ENCODE results near the gene POU2F1. TPM values are rescaled to one million over a fixed set of nuclear protein-coding genes. Genes with fewer than 3 reads are reported as not detected.

Gene POU2F1
- total and polyA plus RNA-seq, 2 donors (not counting 1 experiment from before 2014, with no cell fraction given) = 5.2 to 48.8 TPM

DNA sequence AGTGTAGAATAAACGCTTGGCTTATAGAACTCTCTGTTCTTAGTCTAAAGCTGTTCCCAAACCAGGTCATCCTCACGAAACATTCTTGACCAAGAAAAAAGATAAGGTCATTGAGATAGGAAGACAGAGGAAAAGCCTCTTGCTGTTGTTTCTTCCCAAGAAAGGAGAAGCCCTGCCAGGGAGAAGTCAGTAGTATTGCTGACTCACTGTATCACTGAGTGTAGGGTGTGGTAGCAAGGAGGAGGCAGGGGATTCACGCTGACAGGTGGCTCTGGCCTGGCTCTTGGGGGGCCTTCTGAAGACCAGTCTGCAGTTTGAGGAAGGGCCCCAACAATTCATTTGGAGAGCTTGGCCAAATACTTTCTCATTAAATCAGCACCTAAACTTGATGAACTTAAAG lies 199.8 kb downstream of the POU2F1 start:
- Histone ChIP-seq H3K4me1 (ENCODE audit: control insufficient read depth in 2 of 2, insufficient read depth in 2 of 2, low read length in 2 of 2) (peaks cover 7 to 13% of the 10 kb centered on the region in 2 donors), H3K79me2 (ENCODE audit: control insufficient read depth, insufficient read depth, low read length) (no peaks in the 10 kb centered on the region), H4K20me1 (ENCODE audit: control insufficient read depth, insufficient read depth, low read length, poor library complexity, severe bottlenecking) (no peaks in the 10 kb centered on the region), H3K9ac (ENCODE audit: low read length) (no peak overlapping the region), H3K27me3 (replicated peaks in 1 of 4; ENCODE audit: control extremely low read depth in 1 of 4, control insufficient read depth in 3 of 4, insufficient read depth in 4 of 4, low read length in 3 of 4) (no peaks in the 10 kb centered on the region), H3K4me2 (replicated peaks; ENCODE audit: low read depth, low read length, poor library complexity, severe bottlenecking) (no peak overlapping the region), H3K9me3 (ENCODE audit: control extremely low read depth in 1 of 3, control insufficient read depth in 2 of 3, insufficient read depth in 1 of 3, low read length in 2 of 3) (no peaks in the 10 kb centered on the region), H2AFZ (ENCODE audit: insufficient read depth, low read depth, low read length, poor library complexity, severe bottlenecking) (no peak overlapping the region), H3K36me3 (replicated peaks in 1 of 2; ENCODE audit: control extremely low read depth in 1 of 2, control insufficient read depth in 1 of 2, extremely low read depth in 1 of 2, insufficient read depth in 2 of 2, low read length in 1 of 2) (peaks cover 5 to 19% of the 10 kb centered on the region in 2 experiments), H3K4me3 (ENCODE audit: control extremely low read depth in 1 of 5, extremely low read depth in 1 of 5, insufficient read depth in 1 of 5, low read depth in 2 of 5, low read length in 4 of 5) (no peak overlapping the region), H3K27ac (ENCODE audit: low read length in 2 of 2) (no peak overlapping the region)
- ATAC-seq (ENCODE audit: low read depth) (no peak), DNase-seq (no peak)
- Mint-ChIP-seq H3K4me1 (peaks cover 18% of the 10 kb centered on the region), H3K9me3 (ENCODE audit: insufficient read depth) (no peaks in the 10 kb centered on the region), H3K4me3 (no peak overlapping the region), H3K27ac (no peak overlapping the region), H3K27me3 (no peaks in the 10 kb centered on the region)
- no peak for TF ChIP-seq CTCF (IDR thresholded peaks at IDR 0.05)
- TF ChIP-seq EZH2 (IDR thresholded peaks at IDR 0.05; ENCODE audit: borderline replicate concordance, insufficient read depth, low read depth, low read length, poor library complexity, severe bottlenecking) = no peak
- POLR2A ChIA-PET = no interaction called here
- 0% methylated on average over 1 of the region's 3 CpGs for WGBS (ENCODE audit: insufficient coverage)
- CTCF ChIA-PET = interaction anchor here (1.1 to 1.8 kb wide), 4 partner anchors 21 to 361 kb away, joined by 3 to 6 read pairs (median 4); no protein-coding TSS in a partner anchor
- intact Hi-C loops (cut with micrococcal nuclease) = no loop called here

DNA sequence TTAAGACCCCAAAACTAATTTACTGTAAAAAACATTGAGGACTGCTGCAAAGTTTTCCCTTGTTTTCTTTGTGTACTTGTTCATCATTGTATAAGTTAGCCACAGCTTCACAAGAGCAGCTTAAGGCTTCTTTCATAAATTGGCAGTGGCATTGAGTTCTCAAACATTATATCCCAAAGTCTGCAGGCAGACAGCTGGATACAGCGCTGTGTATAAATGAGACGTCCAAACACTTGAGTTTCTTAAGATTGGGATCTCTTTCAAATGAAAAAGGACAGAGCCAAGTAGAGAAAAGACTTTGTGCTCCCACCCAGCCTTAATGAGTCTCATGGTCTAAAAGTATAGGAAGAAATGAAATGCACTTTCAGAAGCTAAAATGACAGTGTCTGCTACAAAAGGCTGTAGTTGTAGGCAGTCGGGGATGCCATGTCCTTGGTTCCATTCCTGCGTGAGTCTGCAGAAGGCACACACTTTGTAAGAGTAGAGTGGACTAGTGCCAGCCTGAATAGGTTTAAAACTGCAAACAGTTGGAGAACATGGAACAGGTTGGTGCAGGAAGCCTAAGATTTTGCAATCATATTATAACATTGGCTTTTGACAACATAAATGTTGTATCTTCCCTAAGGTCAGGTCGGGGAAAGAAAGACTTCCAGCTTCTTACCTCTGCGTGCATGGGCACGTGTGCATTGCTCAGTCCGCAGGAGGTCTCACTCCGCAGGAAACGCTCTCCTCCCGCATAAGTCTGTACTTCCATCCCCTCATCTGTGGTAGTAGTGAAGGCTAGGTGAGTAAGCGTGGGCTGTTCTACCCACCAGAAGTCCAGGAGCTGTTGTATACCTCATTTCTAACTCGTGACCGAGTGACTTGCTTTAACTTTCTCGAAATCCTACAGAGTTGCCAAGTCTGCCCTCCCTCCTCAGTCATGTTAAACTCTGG lies 203.3 kb downstream of the POU2F1 start:
- Histone ChIP-seq H3K27ac (ENCODE audit: low read length in 2 of 2) (no peak overlapping the region), H3K4me3 (ENCODE audit: control extremely low read depth in 1 of 5, extremely low read depth in 1 of 5, insufficient read depth in 1 of 5, low read depth in 2 of 5, low read length in 4 of 5) (no peak overlapping the region), H4K20me1 (ENCODE audit: control insufficient read depth, insufficient read depth, low read length, poor library complexity, severe bottlenecking) (no peaks in the 10 kb centered on the region), H3K27me3 (replicated peaks in 1 of 4; ENCODE audit: control extremely low read depth in 1 of 4, control insufficient read depth in 3 of 4, insufficient read depth in 4 of 4, low read length in 3 of 4) (no peaks in the 10 kb centered on the region), H3K79me2 (ENCODE audit: control insufficient read depth, insufficient read depth, low read length) (no peaks in the 10 kb centered on the region), H3K9ac (ENCODE audit: low read length) (no peak overlapping the region), H3K4me1 (ENCODE audit: control insufficient read depth in 2 of 2, insufficient read depth in 2 of 2, low read length in 2 of 2) (peaks cover 0 to 1% of the 10 kb centered on the region in 2 donors), H3K36me3 (replicated peaks in 1 of 2; ENCODE audit: control extremely low read depth in 1 of 2, control insufficient read depth in 1 of 2, extremely low read depth in 1 of 2, insufficient read depth in 2 of 2, low read length in 1 of 2) (peaks cover 2 to 7% of the 10 kb centered on the region in 2 experiments), H2AFZ (ENCODE audit: insufficient read depth, low read depth, low read length, poor library complexity, severe bottlenecking) (no peak overlapping the region), H3K4me2 (replicated peaks; ENCODE audit: low read depth, low read length, poor library complexity, severe bottlenecking) (no peak overlapping the region), H3K9me3 (ENCODE audit: control extremely low read depth in 1 of 3, control insufficient read depth in 2 of 3, insufficient read depth in 1 of 3, low read length in 2 of 3) (no peaks in the 10 kb centered on the region)
- 98% methylated on average over 5 of the region's 15 CpGs for WGBS (ENCODE audit: insufficient coverage)
- ATAC-seq (ENCODE audit: low read depth) (no peak), DNase-seq (no peak)
- Mint-ChIP-seq H3K9me3 (ENCODE audit: insufficient read depth) (no peaks in the 10 kb centered on the region), H3K27ac (no peak overlapping the region), H3K27me3 (no peaks in the 10 kb centered on the region), H3K4me1 (peaks cover 4% of the 10 kb centered on the region), H3K4me3 (no peak overlapping the region)
- intact Hi-C loops (cut with micrococcal nuclease) = no loop called here
- TF ChIP-seq EZH2 (IDR thresholded peaks at IDR 0.05; ENCODE audit: borderline replicate concordance, insufficient read depth, low read depth, low read length, poor library complexity, severe bottlenecking) (no peak), CTCF (IDR thresholded peaks at IDR 0.05) (no peak)
- ChIA-PET CTCF (interaction anchor here (0.9 to 2.1 kb wide), 5 partner anchors 18 to 514 kb away, joined by 3 to 11 read pairs (median 3); no protein-coding TSS in a partner anchor), POLR2A (no interaction called here)
